ENCODE results near the gene DNAAF8.
A peak's percentile ranks its signal among the peaks of the same experiment; 100 is the strongest.

Gene DNAAF8

GRCh38 chr16:4691666-4692412 is 42.5 kb upstream of the DNAAF8 start:
- POLR2A ChIA-PET: interaction anchor here (0.6 kb wide), 1 partner anchor 469 kb away, joined by 4 read pairs; no protein-coding TSS in a partner anchor

GRCh38 chr16:4692460-4693295 is 41.7 kb upstream of the DNAAF8 start:
- ChIA-PET POLR2A (interaction anchor here (0.6 kb wide), 1 partner anchor 53 kb away, joined by 4 read pairs; no protein-coding TSS in a partner anchor), CTCF (interaction anchor here (0.8 to 2.4 kb wide), 7 partner anchors 11 to 187 kb away, joined by 3 to 6 read pairs (median 4); partner anchors contain the start of gene DNAAF8)
- no peak for DNase-seq (ENCODE audit: extremely low spot score)
- TF ChIP-seq CTCF (IDR thresholded peaks at IDR 0.05; ENCODE audit: control extremely low read depth, extremely low read depth, low read depth, missing control alignments): no peak

More at GRCh38 chr16:4691666-4692412, 42.5 kb upstream of the DNAAF8 start:
- CTCF ChIA-PET: interaction anchor here (0.6 to 2.3 kb wide), 5 partner anchors 11 to 110 kb away, joined by 3 to 5 read pairs (median 3); partner anchors contain the start of genes MGRN1 and ROGDI
- DNase-seq (ENCODE audit: extremely low spot score): no peak
- TF ChIP-seq CTCF (IDR thresholded peaks at IDR 0.05; ENCODE audit: control extremely low read depth, extremely low read depth, low read depth, missing control alignments): no peak

GRCh38 chr16:4693296-4693955 is 40.9 kb upstream of the DNAAF8 start, which contains the start of gene NUDT16L1:
NUDT16L1 (plus strand) TSS chr16:4693562; CDS start chr16:4693727, 165 bp downstream.
- ChIA-PET CTCF (interaction anchor here (0.7 to 2.4 kb wide), 10 partner anchors 10 to 187 kb away, joined by 3 to 6 read pairs (median 4); partner anchors contain the start of gene DNAAF8), POLR2A (interaction anchor here (0.6 to 1.8 kb wide), 2 partner anchors 41 to 52 kb away, joined by 4 to 5 read pairs; partner anchors contain the start of gene DNAAF8)
- peak; percentile 22 for TF ChIP-seq CTCF (IDR thresholded peaks at IDR 0.05; ENCODE audit: control extremely low read depth, extremely low read depth, low read depth, missing control alignments)

GRCh38 chr16:4693956-4694641 is 40.2 kb upstream of the DNAAF8 start:
- CTCF ChIA-PET: interaction anchor here (0.7 to 2.4 kb wide), 8 partner anchors 10 to 105 kb away, joined by 3 to 6 read pairs (median 4); partner anchors contain the start of gene DNAAF8
- POLR2A ChIA-PET: interaction anchor here (1.8 kb wide), 1 partner anchor 41 kb away, joined by 5 read pairs; the partner anchor contains the start of gene DNAAF8
- no peak for TF ChIP-seq CTCF (IDR thresholded peaks at IDR 0.05; ENCODE audit: control extremely low read depth, extremely low read depth, low read depth, missing control alignments)
- peak; percentile 81 for DNase-seq (ENCODE audit: extremely low spot score)

More at GRCh38 chr16:4693296-4693955, 40.9 kb upstream of the DNAAF8 start, which contains the start of gene NUDT16L1:
- peak; percentile 99 for DNase-seq (ENCODE audit: extremely low spot score)

- DNase-seq (ENCODE audit: extremely low spot score): no peak
- CTCF ChIA-PET: interaction anchor here (0.9 to 2.4 kb wide), 8 partner anchors 11 to 73 kb away, joined by 3 to 11 read pairs (median 4); no protein-coding TSS in a partner anchor
- POLR2A ChIA-PET: interaction anchor here (1.8 kb wide), 1 partner anchor 40 kb away, joined by 5 read pairs; the partner anchor contains the start of gene DNAAF8
- TF ChIP-seq CTCF (IDR thresholded peaks at IDR 0.05; ENCODE audit: control extremely low read depth, extremely low read depth, low read depth, missing control alignments): no peak
Measured at GRCh38 chr16:4694642-4695451, 39.5 kb upstream of the DNAAF8 start.

Measured in GM10248 (cell line).